ENCODE data around the gene MYO5A. TPM values are rescaled to one million over a fixed set of nuclear protein-coding genes. Genes with fewer than 3 reads are reported as not detected.

The MYO5A gene
- total and polyA plus RNA-seq, 10 of the 15 experiments (the other 5 are each of a cell fraction or from before 2014, with no cell fraction given) = 4.2 to 42.9 (median 31.1) TPM

GRCh38 chr15:52331490-52332240 lies 197.0 kb downstream of the MYO5A start (continued):
- TF ChIP-seq PKNOX1 (IDR thresholded peaks at IDR 0.05) (peak; percentile 36; the same call in 1 of the 2 replicates), IKZF1 (conservative IDR thresholded peaks at IDR 0.05) (no peak; the same call in 1 of the 2 replicates), ATF2 (IDR thresholded peaks at IDR 0.05; ENCODE audit: low read length) (no peak), NKRF (conservative IDR thresholded peaks at IDR 0.05) (no peak), POLR2A (IDR thresholded peaks at IDR 0.05; ENCODE audit: low read depth, low read length) (no peak), ASH2L (IDR thresholded peaks at IDR 0.05; ENCODE audit: borderline replicate concordance, low read depth) (no peak), ATF3 (IDR thresholded peaks at IDR 0.05; ENCODE audit: borderline replicate concordance, extremely low read depth, low read depth, low read length) (no peak), ZNF687 (IDR thresholded peaks at IDR 0.05) (no peak), NR2C2 (IDR thresholded peaks at IDR 0.05; ENCODE audit: borderline replicate concordance, control insufficient read depth, insufficient read length, low read depth) (no peak), BCL3 (IDR thresholded peaks at IDR 0.05; ENCODE audit: borderline replicate concordance, insufficient read depth, low read depth, low read length, poor library complexity, severe bottlenecking) (no peak), TCF3 (IDR thresholded peaks at IDR 0.05; ENCODE audit: borderline replicate concordance, insufficient read depth, low read depth, low read length) (no peak)
